Endometrium (tissue), 2 donors: ENCODE results near the gene BPIFA3.
"Not testable (repeated sequence)": the region's sequence is repeated elsewhere in the genome, so short reads cannot be mapped to it uniquely, and the experiment has no call there.

Source experiments
- FAIRE-seq: peaks from 2 replicates; lab custom pipeline; 2012; peaks lifted over from hg19 to GRCh38; lab: Jason Lieb, UNC
- donor health status: control.
- donor health status: control.

Gene BPIFA3

GRCh38 chr20:33217052-33217451 lies at the start of gene BPIFA3:
Gene BPIFA3 (plus strand): TSS chr20:33217352. CDS start chr20:33217537, 185 bp downstream.
- FAIRE-seq, result no peak

GRCh38 chr20:33167859-33168258 lies 49.3 kb upstream of the BPIFA3 start, which contains the start of gene BPIFA2:
Gene BPIFA2 (plus strand): TSS chr20:33168159. CDS start chr20:33169146, 987 bp downstream.
- FAIRE-seq, result no peak

- FAIRE-seq, result no peak
Measured at GRCh38 chr20:33169176-33169794, 47.9 kb upstream of the BPIFA3 start.

GRCh38 chr20:33172781-33173180 lies 44.4 kb upstream of the BPIFA3 start:
- no peak for FAIRE-seq

GRCh38 chr20:33175123-33175522 lies 42.0 kb upstream of the BPIFA3 start:
- FAIRE-seq, result no peak

- no peak for FAIRE-seq
Measured at GRCh38 chr20:33176101-33176500, 41.1 kb upstream of the BPIFA3 start.

GRCh38 chr20:33177866-33178265 lies 39.3 kb upstream of the BPIFA3 start:
- FAIRE-seq, result no peak

- no peak for FAIRE-seq
Measured at GRCh38 chr20:33178726-33179125, 38.4 kb upstream of the BPIFA3 start.

- FAIRE-seq, result no peak
Measured at GRCh38 chr20:33180169-33180568, 37.0 kb upstream of the BPIFA3 start.

- no peak for FAIRE-seq
Measured at GRCh38 chr20:33181482-33182093, 35.6 kb upstream of the BPIFA3 start.

GRCh38 chr20:33183312-33183711 lies 33.8 kb upstream of the BPIFA3 start:
- FAIRE-seq, result no peak

GRCh38 chr20:33185031-33185590 lies 32.0 kb upstream of the BPIFA3 start:
- FAIRE-seq, result not testable (repeated sequence)

GRCh38 chr20:33187491-33187890 lies 29.7 kb upstream of the BPIFA3 start:
- FAIRE-seq, result no peak

GRCh38 chr20:33188421-33188820 lies 28.7 kb upstream of the BPIFA3 start:
- FAIRE-seq, result no peak

GRCh38 chr20:33191484-33191883 lies 25.7 kb upstream of the BPIFA3 start:
- FAIRE-seq, result no peak

- FAIRE-seq, result no peak
Measured at GRCh38 chr20:33191955-33192354, 25.2 kb upstream of the BPIFA3 start.

GRCh38 chr20:33192912-33193501 lies 24.1 kb upstream of the BPIFA3 start:
- FAIRE-seq, result no peak

- no peak for FAIRE-seq
Measured at GRCh38 chr20:33199026-33199425, 18.1 kb upstream of the BPIFA3 start.

GRCh38 chr20:33202451-33202850 lies 14.7 kb upstream of the BPIFA3 start:
- no peak for FAIRE-seq

- FAIRE-seq, result no peak
Measured at GRCh38 chr20:33203444-33203843, 13.7 kb upstream of the BPIFA3 start.

GRCh38 chr20:33209789-33210188 lies 7.4 kb upstream of the BPIFA3 start:
- peak; percentile 31 for FAIRE-seq

GRCh38 chr20:33210371-33210770 lies 6.8 kb upstream of the BPIFA3 start:
- FAIRE-seq, result no peak

- no peak for FAIRE-seq
Measured at GRCh38 chr20:33211817-33212424, 5.2 kb upstream of the BPIFA3 start.
